ENCODE measurements around the gene SMC4.

DNA sequence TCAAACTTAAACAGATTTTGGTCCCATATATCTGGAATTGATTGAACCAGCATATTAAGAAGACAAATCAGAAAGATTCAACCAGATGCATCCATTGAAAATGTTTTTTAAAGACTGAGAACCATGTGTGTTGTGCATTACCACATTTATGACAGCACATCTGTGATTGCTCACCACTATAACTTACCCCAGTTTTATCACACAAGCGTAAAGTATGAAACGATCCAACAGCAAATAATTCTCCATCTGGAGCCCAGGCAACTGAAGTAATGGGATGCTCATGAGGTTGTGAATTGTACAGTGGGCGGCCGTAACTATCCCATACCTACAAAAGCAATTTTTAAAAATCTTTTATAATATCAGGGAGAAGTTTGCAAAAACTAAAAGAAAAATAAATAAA is 43.6 kb upstream of the SMC4 start:
- TF ChIP-seq, protein P1, sequence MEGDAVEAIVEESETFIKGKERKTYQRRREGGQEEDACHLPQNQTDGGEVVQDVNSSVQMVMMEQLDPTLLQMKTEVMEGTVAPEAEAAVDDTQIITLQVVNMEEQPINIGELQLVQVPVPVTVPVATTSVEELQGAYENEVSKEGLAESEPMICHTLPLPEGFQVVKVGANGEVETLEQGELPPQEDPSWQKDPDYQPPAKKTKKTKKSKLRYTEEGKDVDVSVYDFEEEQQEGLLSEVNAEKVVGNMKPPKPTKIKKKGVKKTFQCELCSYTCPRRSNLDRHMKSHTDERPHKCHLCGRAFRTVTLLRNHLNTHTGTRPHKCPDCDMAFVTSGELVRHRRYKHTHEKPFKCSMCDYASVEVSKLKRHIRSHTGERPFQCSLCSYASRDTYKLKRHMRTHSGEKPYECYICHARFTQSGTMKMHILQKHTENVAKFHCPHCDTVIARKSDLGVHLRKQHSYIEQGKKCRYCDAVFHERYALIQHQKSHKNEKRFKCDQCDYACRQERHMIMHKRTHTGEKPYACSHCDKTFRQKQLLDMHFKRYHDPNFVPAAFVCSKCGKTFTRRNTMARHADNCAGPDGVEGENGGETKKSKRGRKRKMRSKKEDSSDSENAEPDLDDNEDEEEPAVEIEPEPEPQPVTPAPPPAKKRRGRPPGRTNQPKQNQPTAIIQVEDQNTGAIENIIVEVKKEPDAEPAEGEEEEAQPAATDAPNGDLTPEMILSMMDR (IDR thresholded peaks at IDR 0.05; ENCODE audit: insufficient read depth, low read depth, low read length), result no peak
- no peak for TF ChIP-seq EZH2 (IDR thresholded peaks at IDR 0.05; ENCODE audit: insufficient read depth, low read length)
